NCI-H226 (cell line): ENCODE data around the gene STAC.
"Not testable (repeated sequence)": the region's sequence is repeated elsewhere in the genome, so short reads cannot be mapped to it uniquely, and the experiment has no call there.

ENCODE experiments used
- DNase-seq: peaks from one replicate; pipeline ENCODE4 v3.0.0-alpha.2; 2015

The STAC gene

GRCh38 chr3:36417237-36417636, 36.9 kb downstream of the STAC start:
- no peak for DNase-seq

DNA sequence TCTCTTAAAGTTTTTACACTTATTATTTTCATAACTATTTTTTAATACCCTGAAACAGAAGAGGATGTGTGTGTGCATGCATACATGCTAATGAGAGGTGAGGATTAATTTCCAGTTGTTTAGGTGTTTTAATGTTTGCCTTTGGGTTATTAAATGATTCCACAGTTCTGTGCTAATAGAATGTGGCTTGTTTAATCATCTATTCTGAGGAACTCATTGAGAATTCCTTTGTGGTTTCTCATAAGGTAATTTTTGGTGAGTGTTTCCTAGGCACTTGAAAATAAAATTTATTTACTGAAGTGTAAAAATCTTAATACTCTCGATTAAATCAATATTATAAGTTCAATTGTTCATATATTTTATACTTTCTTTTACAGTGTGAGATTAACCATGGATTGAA, 38.0 kb downstream of the STAC start:
- DNase-seq: no peak

- DNase-seq: no peak
Measured at GRCh38 chr3:36428445-36428844, 48.1 kb downstream of the STAC start.

DNA sequence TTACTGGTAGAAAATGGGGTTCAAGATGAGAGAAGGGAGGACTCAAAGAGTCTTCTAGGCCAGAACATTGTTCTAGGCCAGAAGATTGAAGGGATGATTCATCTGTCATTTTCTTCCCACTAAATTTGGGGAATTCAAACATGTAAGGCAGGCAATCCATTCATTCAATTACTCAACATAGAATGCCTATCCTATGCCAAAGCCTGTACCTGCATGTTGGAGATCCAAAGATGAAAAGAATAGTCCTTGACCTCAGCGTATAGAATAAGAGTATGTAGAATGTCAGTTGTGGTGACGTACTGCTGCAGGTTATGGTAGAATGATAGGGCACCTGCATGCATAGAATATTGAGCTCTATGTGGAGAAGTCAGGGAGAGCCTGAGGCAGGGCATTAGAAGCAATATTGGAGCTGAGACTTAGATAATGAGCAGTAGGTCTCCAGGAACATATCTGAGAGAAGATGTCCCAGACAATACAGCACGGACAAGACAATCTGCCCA, 49.7 kb downstream of the STAC start:
- DNase-seq: no peak

- no peak for DNase-seq
Measured at GRCh38 chr3:36433511-36433910, 53.2 kb downstream of the STAC start.

GRCh38 chr3:36434687-36435426, 54.6 kb downstream of the STAC start:
- DNase-seq: peak; percentile 39

DNA sequence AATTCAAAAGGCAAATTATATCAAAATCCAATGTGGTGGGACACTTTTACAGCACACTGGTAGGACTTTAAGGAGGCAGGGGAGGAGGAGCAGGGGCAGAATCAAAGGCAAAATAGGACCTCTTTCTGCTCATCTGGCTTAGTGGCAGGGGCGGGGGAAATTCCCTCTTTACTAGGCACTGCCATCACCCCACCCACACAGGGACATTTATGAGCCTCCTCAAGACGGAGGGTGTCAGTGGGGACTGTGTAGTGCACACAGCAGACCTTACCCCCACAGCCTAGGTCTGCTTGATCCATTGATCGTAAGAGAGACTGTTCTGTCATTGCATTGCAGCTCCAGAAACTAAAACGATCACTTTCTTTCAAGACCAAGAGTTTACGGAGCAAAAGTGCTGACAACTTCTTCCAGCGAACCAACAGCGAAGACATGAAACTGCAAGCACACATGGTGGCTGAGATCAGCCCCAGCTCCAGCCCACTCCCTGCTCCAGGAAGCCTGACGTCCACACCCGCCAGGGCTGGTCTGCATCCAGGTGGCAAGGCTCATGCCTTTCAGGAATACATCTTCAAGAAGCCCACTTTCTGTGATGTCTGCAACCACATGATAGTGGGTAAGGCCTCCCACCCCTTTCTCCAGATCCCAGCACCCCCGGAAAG, 62.9 kb downstream of the STAC start:
- DNase-seq: no peak

GRCh38 chr3:36444909-36445308, 64.6 kb downstream of the STAC start:
- DNase-seq: no peak

GRCh38 chr3:36446276-36446675, 66.0 kb downstream of the STAC start:
- peak; percentile 3 for DNase-seq

GRCh38 chr3:36447061-36447460, 66.8 kb downstream of the STAC start:
- peak; percentile 1 for DNase-seq

GRCh38 chr3:36451816-36452215, 71.5 kb downstream of the STAC start:
- DNase-seq: no peak

GRCh38 chr3:36453213-36453612, 72.9 kb downstream of the STAC start:
- DNase-seq: not testable (repeated sequence)

DNA sequence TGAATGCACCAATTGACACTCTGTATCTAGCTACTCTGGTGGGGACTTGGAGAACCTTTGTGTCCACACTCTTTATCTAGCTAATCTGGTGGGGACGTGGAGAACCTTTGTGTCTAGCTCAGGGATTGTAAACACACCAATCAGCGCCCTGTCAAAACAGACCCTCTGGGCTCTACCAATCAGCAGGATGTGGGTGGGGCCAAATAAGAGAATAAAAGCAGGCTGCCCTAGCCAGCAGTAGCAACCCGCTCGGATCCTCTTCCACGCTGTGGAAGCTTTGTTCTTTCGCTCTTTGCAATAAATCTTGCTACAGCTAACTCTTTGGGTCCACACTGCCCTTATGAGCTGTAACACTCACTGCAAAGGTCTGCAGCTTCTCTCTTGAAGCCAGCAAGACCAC, 73.6 kb downstream of the STAC start:
- DNase-seq: not testable (repeated sequence)

DNA sequence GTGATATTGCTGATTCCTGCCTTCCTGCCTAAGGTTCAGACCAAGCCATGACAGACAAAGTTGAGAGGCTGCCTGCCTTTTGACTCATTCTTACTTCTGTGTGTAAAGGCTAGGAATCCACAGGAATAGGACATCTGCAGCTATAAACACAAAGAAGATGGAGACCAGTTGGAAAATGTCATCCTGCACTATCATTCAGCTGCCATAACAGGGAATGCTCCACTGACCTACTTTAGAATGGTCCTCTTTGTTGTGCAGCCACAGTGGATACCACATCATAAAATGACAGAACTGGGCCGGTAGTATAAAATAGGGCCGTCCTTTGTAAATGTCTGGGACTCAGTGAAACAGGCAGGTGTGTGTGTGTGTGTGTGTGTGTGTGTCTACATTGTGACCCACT, 75.1 kb downstream of the STAC start:
- no peak for DNase-seq

- no peak for DNase-seq
Measured at GRCh38 chr3:36456784-36457183, 76.5 kb downstream of the STAC start.

- DNase-seq: no peak
Measured at GRCh38 chr3:36457667-36458066, 77.4 kb downstream of the STAC start.

GRCh38 chr3:36459177-36459576, 78.9 kb downstream of the STAC start:
- DNase-seq: no peak

DNA sequence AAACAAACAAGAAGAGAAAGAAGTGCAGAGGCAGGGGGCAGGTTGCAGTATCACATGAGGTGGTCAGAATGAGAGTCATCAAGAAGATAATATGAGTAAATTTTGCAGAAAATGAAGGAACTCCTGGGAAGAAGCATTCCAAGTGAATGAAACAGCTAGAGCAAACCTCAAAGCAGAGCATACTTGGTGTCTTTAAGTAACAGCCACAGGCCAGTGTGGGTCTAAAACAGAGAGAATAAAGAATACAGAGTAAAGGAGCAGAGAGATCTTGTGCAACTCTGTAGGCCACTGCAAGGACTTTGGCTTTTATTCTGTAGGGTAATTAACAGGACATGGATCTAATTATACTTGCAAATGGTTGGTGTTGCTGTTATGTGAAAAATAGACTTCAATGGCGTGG, 81.3 kb downstream of the STAC start:
- DNase-seq: peak; percentile 70

GRCh38 chr3:36472045-36472444, 91.7 kb downstream of the STAC start:
- not testable (repeated sequence) for DNase-seq

- DNase-seq: no peak
Measured at GRCh38 chr3:36475558-36475957, 95.3 kb downstream of the STAC start.

- no peak for DNase-seq
Measured at GRCh38 chr3:36476286-36476942, 96.1 kb downstream of the STAC start.

DNA sequence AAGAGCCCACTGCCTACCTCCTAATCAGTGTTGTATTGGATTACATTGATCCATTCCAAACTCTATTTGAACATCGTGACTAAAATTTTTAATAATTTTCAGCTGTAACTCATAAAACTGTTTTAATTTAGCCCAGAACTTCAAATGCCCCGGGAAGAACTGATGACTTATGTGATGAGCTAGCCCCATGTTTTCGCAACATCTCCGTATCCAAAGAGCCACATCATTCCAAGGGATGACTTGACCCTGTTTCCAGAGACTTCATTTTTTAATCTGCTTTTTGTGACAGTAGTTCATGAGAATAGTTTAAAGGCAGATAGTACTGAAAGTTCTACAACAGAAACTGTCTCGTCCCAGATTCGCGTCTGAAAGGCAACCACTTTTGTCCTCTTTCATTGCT, 97.4 kb downstream of the STAC start:
- no peak for DNase-seq

GRCh38 chr3:36480911-36481648, 100.8 kb downstream of the STAC start:
- DNase-seq: peak; percentile 39
